Osteocyte (in vitro differentiated cells): ENCODE data around the gene TSHZ2. TPM values are rescaled to one million over a fixed set of nuclear protein-coding genes. Genes with fewer than 3 reads are reported as not detected.

Experiments
- DNase-seq: peaks from one replicate; pipeline ENCODE4 v3.0.0; 2021; ENCODE audit warnings: mixed read lengths; ENCODE audit not compliant: unreplicated experiment; ENCODE audit errors: extremely low spot score
- H3K27ac Mint-ChIP-seq: one replicate; pipeline ENCODE4 v1.8.0; 2021; ENCODE audit warnings: mild to moderate bottlenecking, mixed read lengths; ENCODE audit not compliant: unreplicated experiment
- H3K27me3 Mint-ChIP-seq: one replicate; pipeline ENCODE4 v1.8.0; 2021; ENCODE audit warnings: mixed read lengths; ENCODE audit not compliant: unreplicated experiment
- H3K36me3 Mint-ChIP-seq: one replicate; pipeline ENCODE4 v1.8.0; 2021; ENCODE audit warnings: mixed read lengths; ENCODE audit not compliant: unreplicated experiment
- H3K4me1 Mint-ChIP-seq: one replicate; pipeline ENCODE4 v1.8.0; 2021; ENCODE audit warnings: mixed read lengths; ENCODE audit not compliant: unreplicated experiment
- H3K4me3 Mint-ChIP-seq: one replicate; pipeline ENCODE4 v1.8.0; 2021; ENCODE audit warnings: mild to moderate bottlenecking, moderate library complexity, mixed read lengths; ENCODE audit not compliant: unreplicated experiment
- H3K9me3 Mint-ChIP-seq: one replicate; pipeline ENCODE4 v1.8.0; 2021; ENCODE audit warnings: mixed read lengths; ENCODE audit not compliant: unreplicated experiment
- total RNA-seq: library from RNA; stranded (reverse); gene quantifications from 2 replicates; pipeline ENCODE4 v1.2.1, GENCODE V29; 2021
- TF ChIP-seq, protein P1 (sequence below): fragments of 200-600 bp; sonication (generic); IDR thresholded peaks from 2 replicates; pipeline ENCODE4 v1.5.0; 2021; ENCODE audit warnings: antibody characterized with exemption, mild to moderate bottlenecking, moderate library complexity

TSHZ2 gene
- total RNA-seq, 1 donor from 2014 or later: not detected

DNA sequence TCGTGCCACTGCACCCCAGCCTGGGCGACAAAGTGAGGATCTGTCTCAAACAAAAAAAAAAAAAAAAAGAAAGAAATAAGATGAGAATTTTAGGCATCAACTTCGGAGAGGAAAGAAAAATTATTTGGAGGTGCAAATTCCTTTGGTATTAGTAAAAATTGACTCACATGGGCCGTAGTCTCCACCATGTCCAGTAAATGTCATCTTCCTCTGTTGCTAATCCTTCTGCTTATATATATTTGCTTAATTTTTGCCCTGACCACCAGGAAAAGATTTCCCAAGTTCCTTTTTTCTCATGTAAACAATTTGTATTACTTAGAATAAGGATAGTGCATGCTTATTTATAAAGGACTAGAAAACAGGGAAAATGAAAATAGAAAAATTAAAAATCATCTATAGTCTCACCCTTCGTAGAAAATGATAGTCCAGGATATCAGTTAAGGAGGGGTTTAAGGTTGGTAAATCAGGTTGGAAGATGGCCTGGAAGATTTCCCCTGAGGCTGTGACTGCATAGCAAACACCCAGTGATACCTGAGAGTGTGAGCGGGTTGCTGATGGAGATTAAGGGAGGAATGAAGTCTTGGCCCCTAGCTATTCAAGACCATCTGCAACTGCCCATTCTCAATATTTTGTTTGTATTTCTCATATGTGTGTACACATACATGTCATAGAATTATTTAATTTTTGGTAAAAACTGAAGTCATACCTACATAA is 380.7 kb downstream of the TSHZ2 start:
- TF ChIP-seq, protein P1, sequence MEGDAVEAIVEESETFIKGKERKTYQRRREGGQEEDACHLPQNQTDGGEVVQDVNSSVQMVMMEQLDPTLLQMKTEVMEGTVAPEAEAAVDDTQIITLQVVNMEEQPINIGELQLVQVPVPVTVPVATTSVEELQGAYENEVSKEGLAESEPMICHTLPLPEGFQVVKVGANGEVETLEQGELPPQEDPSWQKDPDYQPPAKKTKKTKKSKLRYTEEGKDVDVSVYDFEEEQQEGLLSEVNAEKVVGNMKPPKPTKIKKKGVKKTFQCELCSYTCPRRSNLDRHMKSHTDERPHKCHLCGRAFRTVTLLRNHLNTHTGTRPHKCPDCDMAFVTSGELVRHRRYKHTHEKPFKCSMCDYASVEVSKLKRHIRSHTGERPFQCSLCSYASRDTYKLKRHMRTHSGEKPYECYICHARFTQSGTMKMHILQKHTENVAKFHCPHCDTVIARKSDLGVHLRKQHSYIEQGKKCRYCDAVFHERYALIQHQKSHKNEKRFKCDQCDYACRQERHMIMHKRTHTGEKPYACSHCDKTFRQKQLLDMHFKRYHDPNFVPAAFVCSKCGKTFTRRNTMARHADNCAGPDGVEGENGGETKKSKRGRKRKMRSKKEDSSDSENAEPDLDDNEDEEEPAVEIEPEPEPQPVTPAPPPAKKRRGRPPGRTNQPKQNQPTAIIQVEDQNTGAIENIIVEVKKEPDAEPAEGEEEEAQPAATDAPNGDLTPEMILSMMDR: no peak
- Mint-ChIP-seq H3K27me3 (no peaks in the 10 kb centered on the region), H3K4me3 (no peak overlapping the region), H3K27ac (no peak overlapping the region), H3K9me3 (peaks cover 10% of the 10 kb centered on the region), H3K36me3 (no peaks in the 10 kb centered on the region), H3K4me1 (no peaks in the 10 kb centered on the region)
- DNase-seq: no peak

DNA sequence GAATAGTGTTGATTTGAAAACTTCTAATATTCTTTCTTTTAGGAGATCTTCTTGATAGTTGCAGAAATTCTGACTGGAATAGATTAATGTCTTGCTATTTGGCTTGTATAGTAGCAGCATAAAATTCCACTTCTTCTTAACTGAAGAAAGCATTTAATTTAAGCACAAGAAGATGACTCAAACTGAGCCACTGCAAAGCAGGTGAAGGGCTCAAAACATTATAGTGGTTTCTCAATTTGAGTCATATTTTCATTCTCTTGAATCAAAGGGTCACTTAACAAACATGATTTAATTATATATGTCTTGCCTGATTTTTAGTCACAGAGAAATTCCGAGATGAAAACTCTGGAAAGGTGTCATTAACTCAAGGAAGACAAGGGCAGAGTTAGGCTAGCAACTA is 382.2 kb downstream of the TSHZ2 start:
- DNase-seq: no peak
- Mint-ChIP-seq H3K27me3 (no peaks in the 10 kb centered on the region), H3K36me3 (no peaks in the 10 kb centered on the region), H3K4me3 (no peak overlapping the region), H3K4me1 (no peaks in the 10 kb centered on the region), H3K9me3 (peaks cover 10% of the 10 kb centered on the region), H3K27ac (no peak overlapping the region)
- TF ChIP-seq, protein P1: no peak

DNA sequence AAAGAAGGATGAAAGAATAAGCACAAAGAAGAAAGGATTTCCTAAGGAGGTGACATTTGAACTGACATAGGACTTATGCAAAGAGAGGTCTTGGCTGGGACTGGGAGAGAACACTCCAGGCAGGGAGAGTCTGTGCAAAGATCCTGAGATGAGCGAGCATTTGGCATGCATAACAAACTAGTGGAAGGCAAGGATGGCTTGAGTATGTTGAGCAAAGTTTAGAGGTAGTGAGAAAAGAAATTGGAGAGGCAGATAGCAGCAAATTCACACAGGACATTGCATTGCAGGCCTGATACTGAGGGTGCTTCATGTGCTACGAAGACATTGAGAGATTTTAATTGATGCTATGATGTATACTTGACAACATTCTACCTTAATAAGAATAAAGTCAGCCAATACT is 383.6 kb downstream of the TSHZ2 start:
- no peaks in the 10 kb centered on the region for H3K36me3 Mint-ChIP-seq
- DNase-seq: no peak
- TF ChIP-seq, protein P1: no peak
- H3K27ac Mint-ChIP-seq: no peak overlapping the region
- no peak overlapping the region for H3K4me3 Mint-ChIP-seq
- H3K4me1 Mint-ChIP-seq: no peaks in the 10 kb centered on the region
- no peaks in the 10 kb centered on the region for H3K27me3 Mint-ChIP-seq
- H3K9me3 Mint-ChIP-seq: peaks cover 10% of the 10 kb centered on the region

DNA sequence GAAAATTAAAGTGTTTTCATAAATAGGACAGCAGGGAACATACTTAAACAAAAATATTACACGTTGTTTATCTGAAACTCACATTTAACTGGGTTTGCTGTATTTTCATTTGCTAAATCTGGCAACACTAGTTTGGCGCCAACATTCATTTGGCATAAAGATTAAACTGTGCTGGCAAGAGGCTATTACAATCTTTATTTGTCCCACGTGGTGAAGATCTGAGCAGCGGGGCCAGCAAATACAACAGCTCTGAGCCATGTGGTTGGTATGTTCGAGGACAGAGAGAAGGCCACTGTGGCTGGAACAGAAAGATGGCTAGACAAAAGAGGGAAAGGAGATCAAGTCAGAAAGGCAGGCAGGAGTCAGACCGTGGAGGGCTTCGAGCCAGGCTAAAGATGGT is 387.3 kb downstream of the TSHZ2 start:
- no peaks in the 10 kb centered on the region for H3K36me3 Mint-ChIP-seq
- TF ChIP-seq, protein P1: no peak
- no peak overlapping the region for H3K27ac Mint-ChIP-seq
- no peaks in the 10 kb centered on the region for H3K27me3 Mint-ChIP-seq
- no peak for DNase-seq
- no peaks in the 10 kb centered on the region for H3K4me1 Mint-ChIP-seq
- H3K9me3 Mint-ChIP-seq: peaks cover 10% of the 10 kb centered on the region
- no peak overlapping the region for H3K4me3 Mint-ChIP-seq

DNA sequence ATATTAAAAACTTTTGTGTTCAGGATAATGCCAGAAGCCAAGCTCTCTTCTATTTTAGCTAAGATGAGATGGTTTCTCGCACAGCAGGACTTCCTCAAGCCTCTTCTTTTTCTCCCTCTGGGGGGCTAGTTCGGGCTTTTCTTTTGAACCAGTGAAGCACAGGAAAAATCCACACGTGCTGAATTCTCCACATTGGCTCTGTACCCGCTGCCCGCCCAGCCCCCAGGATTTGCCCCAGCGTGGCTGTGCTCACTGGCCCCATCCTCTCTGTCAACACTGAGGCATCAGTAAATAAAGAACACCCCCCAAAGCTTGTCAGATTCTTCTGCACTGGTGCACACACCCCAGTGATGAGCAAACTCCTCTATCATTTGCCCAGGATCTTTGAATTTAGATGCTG is 388.7 kb downstream of the TSHZ2 start:
- DNase-seq: no peak
- TF ChIP-seq, protein P1: no peak
- Mint-ChIP-seq H3K9me3 (peaks cover 2% of the 10 kb centered on the region), H3K27me3 (no peaks in the 10 kb centered on the region), H3K4me3 (no peak overlapping the region), H3K36me3 (no peaks in the 10 kb centered on the region), H3K27ac (no peak overlapping the region), H3K4me1 (no peaks in the 10 kb centered on the region)
